Neutrophil (primary cell): Measurements from ENCODE around the gene SMC1B.

Source experiments
- H3K27ac ChIP-seq: fragments of 200-600 bp; sonication (generic); 2 replicates; pipeline ENCODE4 v1.5.1; 2016; ENCODE audit warnings: mild to moderate bottlenecking, moderate library complexity
- H3K27me3 ChIP-seq: fragments of 200-600 bp; sonication (generic); 2 replicates; pipeline ENCODE4 v1.6.0; 2016; ENCODE audit warnings: mild to moderate bottlenecking
- H3K36me3 ChIP-seq: fragments of 200-600 bp; sonication (generic); 2 replicates; pipeline ENCODE4 v1.5.1; 2017
- H3K4me1 ChIP-seq, 2 experiments: fragments of 200-600 bp in 1 of 2; sonication (generic) in 1 of 2; 1 replicate in 1 of 2; 2 replicates in 1 of 2; pipeline versions ENCODE4 v1.5.1 to v1.6.1; 2013 to 2016; ENCODE audit warnings: low read depth in 1 of 2, low read length in 1 of 2, mild to moderate bottlenecking in 1 of 2, moderate library complexity in 1 of 2; ENCODE audit not compliant: control insufficient read depth in 1 of 2, insufficient read depth in 1 of 2
- H3K4me3 ChIP-seq, 2 experiments: fragments of 200-600 bp in 1 of 2; sonication (generic) in 1 of 2; 1 replicate in 1 of 2; 2 replicates in 1 of 2; pipeline ENCODE4 v1.5.1; 2013 to 2016; ENCODE audit warnings: low read depth in 1 of 2, low read length in 1 of 2, mild to moderate bottlenecking in 1 of 2, moderate library complexity in 1 of 2
- H3K9me3 ChIP-seq: fragments of 200-600 bp; sonication (generic); 2 replicates; pipeline ENCODE4 v1.5.1; 2016
- TF ChIP-seq, protein P1 (sequence below): fragments of 200-600 bp; sonication (generic); IDR thresholded peaks from 2 replicates; pipeline ENCODE4 v1.5.1; 2016; ENCODE audit warnings: antibody characterized with exemption

Gene SMC1B

DNA sequence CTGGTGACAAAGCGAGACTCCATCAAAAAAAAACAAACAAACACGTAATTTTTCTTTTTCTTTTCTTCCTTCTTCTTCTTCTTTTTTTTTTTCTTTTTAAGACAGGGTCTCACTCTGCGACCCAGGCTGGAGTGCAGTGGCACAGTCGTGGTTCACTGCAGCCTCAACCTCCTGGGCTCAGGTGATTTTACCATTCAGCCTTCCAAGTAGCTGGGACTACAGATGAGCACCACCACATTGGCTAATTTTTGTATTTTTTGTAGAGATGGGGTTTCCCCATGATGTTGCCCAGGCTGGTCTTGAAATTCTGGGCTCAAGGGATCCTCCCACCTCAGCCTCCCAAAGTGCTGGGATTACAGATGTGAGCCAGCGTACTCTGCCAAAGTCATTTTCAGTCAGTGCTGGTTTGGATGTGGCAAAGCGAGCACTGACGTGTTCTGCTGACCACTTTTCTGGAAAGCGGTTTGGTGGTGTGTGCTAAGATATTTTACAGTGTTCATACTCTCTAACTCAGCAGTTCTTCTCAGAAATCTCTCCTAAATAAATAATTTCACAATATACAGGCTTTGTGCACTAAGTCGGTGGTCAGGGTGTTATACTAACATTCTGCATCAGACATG lies 92.9 kb downstream of the SMC1B start:
- H3K27ac ChIP-seq, result no peak overlapping the region
- peaks cover 29 to 34% of the 10 kb centered on the region in 2 experiments for H3K4me1 ChIP-seq

DNA sequence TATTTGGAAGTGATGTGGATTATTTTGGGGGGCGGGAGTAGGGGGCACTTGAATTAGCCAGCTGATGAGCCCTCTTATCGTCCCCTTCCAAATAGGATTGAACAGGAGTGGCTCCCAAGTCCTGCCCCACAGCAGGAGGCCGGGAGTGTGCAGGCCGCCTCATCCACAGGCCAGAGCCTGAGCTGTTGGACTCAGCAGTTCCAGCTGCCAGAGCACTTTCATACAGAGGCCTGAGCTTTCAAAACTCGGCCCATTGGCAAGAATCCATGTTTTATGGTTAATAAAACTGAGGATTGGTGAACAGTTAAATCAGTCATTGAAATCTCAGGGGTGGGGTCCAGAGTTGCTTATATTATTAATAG lies 94.1 kb downstream of the SMC1B start:
- Histone ChIP-seq H3K4me1 (peaks cover 29 to 37% of the 10 kb centered on the region in 2 experiments), H3K36me3 (peaks cover 21% of the 10 kb centered on the region), H3K27ac (peak overlapping the region; percentile 86), H3K4me3 (no peak overlapping the region), H3K27me3 (no peaks in the 10 kb centered on the region), H3K9me3 (no peaks in the 10 kb centered on the region)
- TF ChIP-seq, protein P1, sequence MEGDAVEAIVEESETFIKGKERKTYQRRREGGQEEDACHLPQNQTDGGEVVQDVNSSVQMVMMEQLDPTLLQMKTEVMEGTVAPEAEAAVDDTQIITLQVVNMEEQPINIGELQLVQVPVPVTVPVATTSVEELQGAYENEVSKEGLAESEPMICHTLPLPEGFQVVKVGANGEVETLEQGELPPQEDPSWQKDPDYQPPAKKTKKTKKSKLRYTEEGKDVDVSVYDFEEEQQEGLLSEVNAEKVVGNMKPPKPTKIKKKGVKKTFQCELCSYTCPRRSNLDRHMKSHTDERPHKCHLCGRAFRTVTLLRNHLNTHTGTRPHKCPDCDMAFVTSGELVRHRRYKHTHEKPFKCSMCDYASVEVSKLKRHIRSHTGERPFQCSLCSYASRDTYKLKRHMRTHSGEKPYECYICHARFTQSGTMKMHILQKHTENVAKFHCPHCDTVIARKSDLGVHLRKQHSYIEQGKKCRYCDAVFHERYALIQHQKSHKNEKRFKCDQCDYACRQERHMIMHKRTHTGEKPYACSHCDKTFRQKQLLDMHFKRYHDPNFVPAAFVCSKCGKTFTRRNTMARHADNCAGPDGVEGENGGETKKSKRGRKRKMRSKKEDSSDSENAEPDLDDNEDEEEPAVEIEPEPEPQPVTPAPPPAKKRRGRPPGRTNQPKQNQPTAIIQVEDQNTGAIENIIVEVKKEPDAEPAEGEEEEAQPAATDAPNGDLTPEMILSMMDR, result no peak

More for the DNA sequence above, 92.9 kb downstream of the SMC1B start:
- H3K9me3 ChIP-seq, result no peaks in the 10 kb centered on the region
- TF ChIP-seq, protein P1, result no peak
- peaks cover 23% of the 10 kb centered on the region for H3K36me3 ChIP-seq
- H3K27me3 ChIP-seq, result no peaks in the 10 kb centered on the region
- no peak overlapping the region for H3K4me3 ChIP-seq

DNA sequence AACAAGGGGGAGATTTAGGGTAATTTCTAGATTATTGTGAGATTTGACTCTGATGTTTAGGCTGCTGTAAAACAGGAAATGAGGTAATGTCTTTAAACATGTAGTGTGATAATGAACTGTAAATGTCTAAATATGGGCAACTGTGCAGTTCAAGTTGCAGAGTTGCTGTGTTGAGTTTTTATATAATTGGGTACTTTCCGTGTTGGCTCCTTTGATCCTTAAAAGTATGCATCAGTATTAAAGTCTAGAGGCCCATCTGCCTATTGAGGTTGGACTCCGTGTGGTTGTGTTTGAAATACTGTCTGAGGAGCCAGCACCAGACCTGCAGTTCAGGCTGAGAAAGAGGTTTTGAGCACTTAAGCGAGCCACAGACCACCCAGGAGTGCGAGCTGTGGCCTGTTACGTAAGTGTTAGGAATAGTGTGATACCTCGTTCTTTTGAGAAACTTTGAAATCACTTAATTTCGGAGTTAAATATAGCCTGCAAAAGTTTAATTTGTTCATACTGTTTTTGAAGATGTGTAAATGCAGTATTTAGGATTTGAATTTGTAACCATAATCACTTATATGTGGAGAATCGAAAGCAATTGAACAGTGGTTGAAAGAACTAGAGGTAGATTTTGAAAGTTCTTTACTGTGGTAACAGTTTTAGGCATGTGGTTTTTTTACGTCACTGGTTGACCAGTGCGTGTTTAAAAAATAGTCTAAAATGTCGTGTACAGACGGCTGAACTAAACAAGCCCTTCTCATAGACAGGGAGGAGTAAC lies 94.7 kb downstream of the SMC1B start:
- peaks cover 29 to 43% of the 10 kb centered on the region in 2 experiments for H3K4me1 ChIP-seq

DNA sequence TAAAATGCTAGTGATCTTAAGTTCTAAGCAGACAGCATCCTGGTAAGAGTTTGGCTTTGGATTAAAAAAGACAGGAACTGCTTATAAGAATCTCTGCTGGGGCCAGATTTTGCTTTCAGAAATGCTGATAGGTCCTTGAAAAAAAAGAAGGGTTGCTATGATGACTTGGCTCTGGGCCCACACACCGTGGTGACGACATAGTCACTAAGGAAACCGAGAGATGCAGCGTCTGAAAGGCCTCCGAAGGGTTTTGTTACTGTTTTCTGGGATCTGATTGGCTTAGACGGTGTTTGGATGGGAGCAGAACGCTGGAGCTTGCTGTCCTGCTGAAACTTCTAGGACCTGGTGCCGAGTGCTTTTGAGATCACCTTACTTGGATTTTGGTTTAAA lies 95.2 kb downstream of the SMC1B start:
- TF ChIP-seq, protein P1, result no peak
- Histone ChIP-seq H3K9me3 (no peaks in the 10 kb centered on the region), H3K27me3 (no peaks in the 10 kb centered on the region), H3K27ac (peak overlapping the region; percentile 86), H3K36me3 (peaks cover 9% of the 10 kb centered on the region), H3K4me1 (peaks cover 29 to 44% of the 10 kb centered on the region in 2 experiments), H3K4me3 (peak overlapping the region; percentile 7 to 41)

More for the DNA sequence above, 94.7 kb downstream of the SMC1B start:
- H3K9me3 ChIP-seq, result no peaks in the 10 kb centered on the region
- H3K36me3 ChIP-seq, result peaks cover 15% of the 10 kb centered on the region
- TF ChIP-seq, protein P1, result no peak
- H3K4me3 ChIP-seq, result peak overlapping the region; percentile 7 to 41
- peak overlapping the region; percentile 86 for H3K27ac ChIP-seq
- H3K27me3 ChIP-seq, result no peaks in the 10 kb centered on the region

DNA sequence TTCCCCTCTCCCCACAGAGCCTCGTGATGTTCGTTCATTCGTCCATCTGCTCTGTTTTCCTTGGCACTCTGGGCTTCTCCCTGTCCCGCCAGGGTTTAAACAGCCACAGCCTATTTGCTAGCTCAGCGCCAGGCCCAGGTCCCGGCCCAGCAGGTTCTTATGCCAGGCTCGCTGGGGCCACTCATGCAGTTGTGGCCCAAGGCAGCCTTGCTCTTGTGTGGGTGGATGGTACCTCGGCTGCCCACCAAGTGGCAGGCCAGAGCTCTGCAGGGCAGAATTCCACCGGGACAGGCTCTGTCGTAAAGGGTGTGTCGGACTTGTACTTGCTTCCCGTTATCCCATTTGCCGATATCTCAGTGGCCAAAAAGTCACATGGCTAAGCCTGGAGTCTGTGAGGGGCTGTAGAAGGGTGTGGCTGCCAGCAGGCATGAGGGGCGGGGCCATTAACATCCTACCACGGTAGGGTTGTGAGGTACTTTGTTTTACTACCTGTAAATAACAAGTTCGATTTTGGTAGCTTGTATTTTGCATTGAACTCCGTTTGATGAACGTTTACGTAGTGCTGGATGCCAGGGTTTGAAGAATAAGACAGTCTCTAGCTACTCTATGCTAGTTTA lies 95.7 kb downstream of the SMC1B start:
- Histone ChIP-seq H3K27ac (peak overlapping the region; percentile 86), H3K27me3 (no peaks in the 10 kb centered on the region), H3K9me3 (no peaks in the 10 kb centered on the region), H3K36me3 (peaks cover 4% of the 10 kb centered on the region), H3K4me3 (no peak overlapping the region), H3K4me1 (peaks cover 29 to 44% of the 10 kb centered on the region in 2 experiments)
- TF ChIP-seq, protein P1, result no peak
